Loucy (cell line): Measurements from ENCODE around the gene ALDH3A2.

Experiments
- H2AFZ ChIP-seq: fragments of 200-600 bp; sonication (generic); 2 replicates; pipeline ENCODE4 v1.6.0; 2016; ENCODE audit warnings: antibody characterized with exemption, mild to moderate bottlenecking, low read length, moderate library complexity
- H3F3A ChIP-seq: fragments of 200-600 bp; 2 replicates; pipeline ENCODE4 v1.6.0; 2016; ENCODE audit warnings: antibody characterized with exemption, low read depth, mild to moderate bottlenecking
- H3K27me3 ChIP-seq: fragments of 200-600 bp; sonication (generic); 2 replicates; pipeline ENCODE4 v1.6.1; 2014; ENCODE audit warnings: low read length, mild to moderate bottlenecking; ENCODE audit not compliant: insufficient read depth, poor library complexity, severe bottlenecking
- H3K36me3 ChIP-seq: fragments of 200-600 bp; sonication (generic); 2 replicates; pipeline ENCODE4 v1.6.1; 2016; ENCODE audit warnings: low read length; ENCODE audit not compliant: insufficient read depth
- H3K4me1 ChIP-seq: fragments of 200-600 bp; sonication (generic); 2 replicates; pipeline ENCODE4 v1.5.1; 2014; ENCODE audit warnings: low read length, mild to moderate bottlenecking; ENCODE audit not compliant: insufficient read depth, poor library complexity, severe bottlenecking
- H3K4me2 ChIP-seq: fragments of 200-600 bp; sonication (generic); 2 replicates; pipeline ENCODE4 v1.6.0; 2014; ENCODE audit warnings: antibody characterized with exemption, low read length, low read depth, mild to moderate bottlenecking; ENCODE audit not compliant: poor library complexity, severe bottlenecking
- H3K4me3 ChIP-seq: fragments of 200-600 bp; sonication (generic); 2 replicates; pipeline ENCODE4 v1.5.1; 2014; ENCODE audit warnings: low read length, mild to moderate bottlenecking, mixed read lengths; ENCODE audit not compliant: poor library complexity, severe bottlenecking
- H3K79me2 ChIP-seq: fragments of 200-600 bp; sonication (generic); 2 replicates; pipeline ENCODE4 v1.6.1; 2014; ENCODE audit warnings: low read length; ENCODE audit not compliant: insufficient read depth
- H3K9ac ChIP-seq: fragments of 200-600 bp; sonication (generic); 2 replicates; pipeline ENCODE4 v1.6.0; 2014; ENCODE audit warnings: mild to moderate bottlenecking, low read depth, low read length, moderate library complexity; ENCODE audit not compliant: poor library complexity, severe bottlenecking
- H3K9me2 ChIP-seq: fragments of 200-600 bp; sonication (generic); replicated peaks from 2 replicates; pipeline ENCODE4 v1.6.1; 2016; ENCODE audit warnings: low read depth, low read length, mixed read lengths
- H3K9me3 ChIP-seq: fragments of 200-600 bp; sonication (generic); 2 replicates; pipeline ENCODE4 v1.6.1; 2014; ENCODE audit warnings: mild to moderate bottlenecking, antibody characterized with exemption, low read length, low read depth; ENCODE audit not compliant: insufficient read depth
- H4K20me1 ChIP-seq: fragments of 200-600 bp; sonication (generic); 2 replicates; pipeline ENCODE4 v1.6.0; 2014; ENCODE audit warnings: antibody characterized with exemption, low read length, mild to moderate bottlenecking; ENCODE audit not compliant: insufficient read depth, poor library complexity, severe bottlenecking
- EZH2phosphoT487 ChIP-seq: fragments of 200-600 bp; IDR thresholded peaks from 2 replicates; pipeline ENCODE4 v1.6.1; 2018; ENCODE audit warnings: antibody characterized with exemption, mild to moderate bottlenecking, moderate library complexity, borderline replicate concordance
- TF ChIP-seq, protein P1 (sequence below): fragments of 200-600 bp; sonication (generic); conservative IDR thresholded peaks from 2 replicates; pipeline ENCODE4 v1.5.1; 2014; ENCODE audit warnings: mild to moderate bottlenecking, antibody characterized with exemption, low read length

The ALDH3A2 gene

DNA sequence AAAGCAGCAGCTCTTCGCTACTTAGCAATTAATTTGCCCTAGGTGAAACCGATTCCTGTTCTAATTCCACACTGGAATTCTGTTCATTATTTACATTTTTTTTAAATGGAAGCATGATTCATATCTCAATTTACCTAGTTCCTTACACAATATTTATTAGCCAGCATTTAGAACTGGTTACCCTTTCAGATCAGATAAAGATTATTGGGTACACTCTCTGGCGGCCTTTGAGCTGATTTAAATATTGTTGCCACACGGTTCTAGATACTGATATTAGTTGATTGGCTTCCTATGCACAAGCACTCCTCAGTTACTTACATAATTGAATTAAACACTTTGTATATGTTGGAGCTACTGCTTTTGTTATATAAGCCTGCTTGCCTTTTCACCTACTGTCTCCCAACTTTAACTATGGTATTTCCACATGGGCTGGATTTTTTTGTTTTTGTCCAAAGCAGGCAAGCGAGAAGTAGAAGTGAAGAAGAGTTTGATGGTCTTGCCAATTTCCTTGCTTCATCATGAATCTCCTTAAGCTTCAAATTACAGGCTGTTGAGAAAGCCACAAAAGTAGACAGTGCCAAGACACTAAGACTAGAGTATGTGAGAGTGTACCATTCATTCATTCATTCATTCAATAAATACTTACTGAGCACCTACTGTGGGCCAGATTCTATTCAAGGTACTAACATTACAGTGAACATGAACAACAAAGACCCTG is 3.9 kb upstream of the ALDH3A2 start:
- no peaks in the 10 kb centered on the region for H3K36me3 ChIP-seq
- no peaks in the 10 kb centered on the region for H4K20me1 ChIP-seq
- TF ChIP-seq, protein P1, sequence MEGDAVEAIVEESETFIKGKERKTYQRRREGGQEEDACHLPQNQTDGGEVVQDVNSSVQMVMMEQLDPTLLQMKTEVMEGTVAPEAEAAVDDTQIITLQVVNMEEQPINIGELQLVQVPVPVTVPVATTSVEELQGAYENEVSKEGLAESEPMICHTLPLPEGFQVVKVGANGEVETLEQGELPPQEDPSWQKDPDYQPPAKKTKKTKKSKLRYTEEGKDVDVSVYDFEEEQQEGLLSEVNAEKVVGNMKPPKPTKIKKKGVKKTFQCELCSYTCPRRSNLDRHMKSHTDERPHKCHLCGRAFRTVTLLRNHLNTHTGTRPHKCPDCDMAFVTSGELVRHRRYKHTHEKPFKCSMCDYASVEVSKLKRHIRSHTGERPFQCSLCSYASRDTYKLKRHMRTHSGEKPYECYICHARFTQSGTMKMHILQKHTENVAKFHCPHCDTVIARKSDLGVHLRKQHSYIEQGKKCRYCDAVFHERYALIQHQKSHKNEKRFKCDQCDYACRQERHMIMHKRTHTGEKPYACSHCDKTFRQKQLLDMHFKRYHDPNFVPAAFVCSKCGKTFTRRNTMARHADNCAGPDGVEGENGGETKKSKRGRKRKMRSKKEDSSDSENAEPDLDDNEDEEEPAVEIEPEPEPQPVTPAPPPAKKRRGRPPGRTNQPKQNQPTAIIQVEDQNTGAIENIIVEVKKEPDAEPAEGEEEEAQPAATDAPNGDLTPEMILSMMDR = no peak
- TF ChIP-seq EZH2phosphoT487 = no peak
- H3K9ac ChIP-seq = no peak overlapping the region
- H3K9me3 ChIP-seq = no peaks in the 10 kb centered on the region
- H3K4me1 ChIP-seq = no peaks in the 10 kb centered on the region
- H3K4me3 ChIP-seq = no peak overlapping the region
- no peak overlapping the region for H3K4me2 ChIP-seq
- H3K79me2 ChIP-seq = no peaks in the 10 kb centered on the region
- H3K9me2 ChIP-seq = no peaks in the 10 kb centered on the region
- no peaks in the 10 kb centered on the region for H3F3A ChIP-seq
- no peaks in the 10 kb centered on the region for H3K27me3 ChIP-seq
- H2AFZ ChIP-seq = no peak overlapping the region

DNA sequence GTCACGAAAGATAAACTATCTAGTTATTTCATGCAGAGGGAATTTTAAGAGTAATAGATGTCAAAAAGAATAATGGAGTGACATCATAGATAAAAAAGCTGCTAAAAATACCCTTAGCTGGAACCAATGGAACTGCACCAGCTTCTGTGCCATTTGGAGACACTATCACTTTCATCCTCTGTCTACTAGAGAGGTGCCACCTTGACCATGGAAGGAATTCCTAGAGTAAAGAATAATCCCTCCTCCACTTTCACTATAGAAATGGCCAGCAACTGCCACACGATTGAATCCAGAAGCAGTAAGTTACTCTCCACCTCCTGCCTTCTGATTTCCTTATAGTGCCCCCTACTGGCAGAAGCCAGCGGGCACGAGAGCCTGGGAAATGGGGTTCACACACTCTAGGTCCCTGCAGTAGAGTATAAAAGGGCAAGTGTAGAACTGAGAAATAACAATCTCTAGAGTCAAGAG is 2.8 kb upstream of the ALDH3A2 start:
- Histone ChIP-seq H3K9me2 (no peaks in the 10 kb centered on the region), H3K36me3 (no peaks in the 10 kb centered on the region), H3K9me3 (no peaks in the 10 kb centered on the region), H2AFZ (no peak overlapping the region), H3K9ac (no peak overlapping the region), H3F3A (no peaks in the 10 kb centered on the region), H3K79me2 (no peaks in the 10 kb centered on the region), H3K4me2 (no peak overlapping the region), H3K4me3 (no peak overlapping the region), H4K20me1 (no peaks in the 10 kb centered on the region), H3K27me3 (no peaks in the 10 kb centered on the region), H3K4me1 (no peaks in the 10 kb centered on the region)
- no peak for TF ChIP-seq EZH2phosphoT487
- TF ChIP-seq, protein P1 = peak; percentile 91

DNA sequence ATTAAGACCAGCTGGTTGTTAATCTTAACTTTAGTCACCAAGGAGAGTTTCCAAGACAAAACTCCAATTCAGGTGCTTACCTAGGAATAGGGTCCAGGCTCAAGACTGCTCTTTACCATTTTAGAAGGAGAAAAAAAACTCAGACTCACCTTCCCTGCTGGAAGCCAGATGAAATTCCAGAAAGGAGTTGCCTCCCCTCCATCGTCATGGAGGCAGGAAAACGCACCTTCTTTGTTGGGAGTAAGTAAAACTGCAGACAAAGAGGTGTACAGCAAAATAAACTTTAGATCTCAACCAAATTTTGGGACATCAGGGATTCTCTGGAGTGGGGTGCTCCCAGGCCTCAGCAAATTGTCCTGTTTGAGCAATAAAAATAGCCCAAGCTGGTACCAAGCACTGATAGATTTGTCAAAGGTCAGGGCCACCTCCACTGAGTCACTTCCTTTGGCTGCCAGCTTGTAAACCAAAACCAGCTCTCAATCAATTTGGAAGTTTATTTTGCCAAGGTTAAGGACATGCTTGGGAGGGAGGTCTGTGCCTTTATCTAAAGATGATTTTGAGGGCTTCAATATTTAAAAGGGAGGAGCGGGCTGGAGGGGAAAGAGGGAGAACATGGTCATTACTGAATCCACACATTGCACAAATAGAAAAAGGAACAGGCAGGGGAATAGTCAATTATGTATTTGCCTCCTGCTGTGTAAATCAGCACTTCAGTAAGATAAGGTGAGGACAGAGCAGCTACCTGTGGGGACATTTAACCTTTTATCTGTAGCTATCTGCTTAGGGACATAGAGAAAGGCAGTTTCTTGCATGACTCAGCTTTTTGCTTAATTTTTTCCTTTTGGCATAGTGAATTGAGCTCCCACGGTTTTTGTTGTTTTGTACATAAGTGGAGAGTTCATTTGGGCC is 1.5 kb upstream of the ALDH3A2 start:
- peak overlapping the region; percentile 61 for H2AFZ ChIP-seq
- TF ChIP-seq EZH2phosphoT487 = no peak
- TF ChIP-seq, protein P1 = no peak

More for the DNA sequence above, 1.5 kb upstream of the ALDH3A2 start:
- no peaks in the 10 kb centered on the region for H3K27me3 ChIP-seq
- no peaks in the 10 kb centered on the region for H3K9me2 ChIP-seq
- no peak overlapping the region for H3K9ac ChIP-seq
- no peaks in the 10 kb centered on the region for H3K9me3 ChIP-seq
- no peaks in the 10 kb centered on the region for H3K4me1 ChIP-seq
- H3K4me3 ChIP-seq = no peak overlapping the region
- H3K4me2 ChIP-seq = no peak overlapping the region
- no peaks in the 10 kb centered on the region for H3K36me3 ChIP-seq
- H3F3A ChIP-seq = no peaks in the 10 kb centered on the region
- no peaks in the 10 kb centered on the region for H4K20me1 ChIP-seq
- no peaks in the 10 kb centered on the region for H3K79me2 ChIP-seq
